Prostate gland (tissue), 2 donors: ENCODE data around the gene RIN2. TPM values are rescaled to one million over a fixed set of nuclear protein-coding genes. Genes with fewer than 3 reads are reported as not detected.

ENCODE experiments used
- DNase-seq: peaks from one replicate; pipeline ENCODE4 v3.0.0-alpha.2; 2019; ENCODE audit warnings: low spot score
- H3K27ac ChIP-seq, 2 donors: fragments of 200-600 bp; sonication (generic); 2 replicates each; pipeline ENCODE4 v1.5.1; 2017 to 2019
- H3K27me3 ChIP-seq: fragments of 200-600 bp; sonication (generic); replicated peaks from 2 replicates; pipeline ENCODE4 v1.5.1; 2019; ENCODE audit not compliant: insufficient read depth
- H3K36me3 ChIP-seq, 2 donors: fragments of 200-600 bp; sonication (generic); 1 replicate in 1 of 2; 2 replicates in 1 of 2; pipeline versions ENCODE4 v1.5.1 to v1.8.1; 2017 to 2019
- H3K4me1 ChIP-seq: fragments of 200-600 bp; sonication (generic); replicated peaks from 2 replicates; pipeline ENCODE4 v1.5.1; 2019
- H3K4me3 ChIP-seq, 2 donors: fragments of 200-600 bp; sonication (generic); 2 replicates each; pipeline ENCODE4 v1.5.1; 2017 to 2019
- H3K9me3 ChIP-seq: fragments of 200-600 bp; sonication (generic); 2 replicates; pipeline ENCODE4 v1.5.1; 2017
- POLR2A ChIP-seq: fragments of 450-650 bp; IDR thresholded peaks from one replicate; pipeline ENCODE4 v1.6.1; 2016; ENCODE audit warnings: antibody characterized with exemption, mild to moderate bottlenecking
- POLR2AphosphoS5 ChIP-seq: sonication (generic); formaldehyde crosslinking; IDR thresholded peaks from one replicate; pipeline ENCODE4 v1.6.1; 2017; ENCODE audit warnings: antibody characterized with exemption
- WGBS: methylation state at CpG from one replicate; pipeline ENCODE4 v1.1.5; 2018; 5-methylcytosine and 5-hydroxymethylcytosine counted together
- intact Hi-C: fragments of 100-400 bp; cut with DNase I; formaldehyde crosslinking; loops from one replicate; pipeline ENCODE4 v1.14.2; 2022
- total RNA-seq, 2 donors: library from RNA; depleted of rRNA; stranded (reverse); fragments of >200 nt; gene quantifications; one replicate each; pipeline ENCODE4 v1.1.0, GENCODE V29; 2016
- TF ChIP-seq, protein P1 (sequence below), 4 experiments: fragments of 200-600 bp in 2 of 4; fragments of 450-650 bp in 2 of 4; sonication (generic) in 2 of 4; IDR thresholded peaks; 1 replicate in 3 of 4; 2 replicates in 1 of 4; pipeline ENCODE4 v1.5.1; 2016 to 2019; ENCODE audit warnings: antibody characterized with exemption in 4 of 4, mild to moderate bottlenecking in 2 of 4, moderate library complexity in 2 of 4

RIN2 gene
- total RNA-seq, 2 donors from 2014 or later = 50.4 to 77.9 TPM

DNA sequence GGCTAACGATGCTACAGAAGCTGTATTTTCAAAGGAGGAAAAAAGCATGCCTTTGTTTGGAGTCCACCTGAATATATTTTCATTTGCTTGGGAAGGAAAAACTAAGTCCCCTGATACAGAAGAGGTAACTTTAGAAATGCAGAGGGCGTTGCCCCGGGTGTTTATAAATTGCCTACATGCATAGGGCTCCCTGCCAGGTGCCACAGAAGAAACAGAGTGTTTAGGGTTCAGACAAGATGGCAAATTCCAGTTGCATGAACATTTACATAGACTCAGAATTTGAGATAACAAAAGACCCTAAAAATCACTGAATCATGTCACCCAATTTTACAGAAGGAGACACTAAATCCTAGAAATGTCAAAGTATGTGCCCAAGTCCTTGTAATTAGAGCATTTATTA lies 19.9 kb downstream of the RIN2 start:
- Histone ChIP-seq H3K4me3 (no peak overlapping the region), H3K27ac (no peak overlapping the region), H3K36me3 (no peaks in the 10 kb centered on the region), H3K4me1 (peaks cover 7% of the 10 kb centered on the region), H3K27me3 (no peaks in the 10 kb centered on the region), H3K9me3 (no peaks in the 10 kb centered on the region)
- intact Hi-C loops = no loop called here
- 78% methylated on average over 3 of the region's 3 CpGs for WGBS
- TF ChIP-seq POLR2A = no peak
- TF ChIP-seq, protein P1, sequence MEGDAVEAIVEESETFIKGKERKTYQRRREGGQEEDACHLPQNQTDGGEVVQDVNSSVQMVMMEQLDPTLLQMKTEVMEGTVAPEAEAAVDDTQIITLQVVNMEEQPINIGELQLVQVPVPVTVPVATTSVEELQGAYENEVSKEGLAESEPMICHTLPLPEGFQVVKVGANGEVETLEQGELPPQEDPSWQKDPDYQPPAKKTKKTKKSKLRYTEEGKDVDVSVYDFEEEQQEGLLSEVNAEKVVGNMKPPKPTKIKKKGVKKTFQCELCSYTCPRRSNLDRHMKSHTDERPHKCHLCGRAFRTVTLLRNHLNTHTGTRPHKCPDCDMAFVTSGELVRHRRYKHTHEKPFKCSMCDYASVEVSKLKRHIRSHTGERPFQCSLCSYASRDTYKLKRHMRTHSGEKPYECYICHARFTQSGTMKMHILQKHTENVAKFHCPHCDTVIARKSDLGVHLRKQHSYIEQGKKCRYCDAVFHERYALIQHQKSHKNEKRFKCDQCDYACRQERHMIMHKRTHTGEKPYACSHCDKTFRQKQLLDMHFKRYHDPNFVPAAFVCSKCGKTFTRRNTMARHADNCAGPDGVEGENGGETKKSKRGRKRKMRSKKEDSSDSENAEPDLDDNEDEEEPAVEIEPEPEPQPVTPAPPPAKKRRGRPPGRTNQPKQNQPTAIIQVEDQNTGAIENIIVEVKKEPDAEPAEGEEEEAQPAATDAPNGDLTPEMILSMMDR (IDR thresholded peaks at IDR 0.05) = no peak
- no peak for TF ChIP-seq POLR2AphosphoS5
- DNase-seq = no peak

DNA sequence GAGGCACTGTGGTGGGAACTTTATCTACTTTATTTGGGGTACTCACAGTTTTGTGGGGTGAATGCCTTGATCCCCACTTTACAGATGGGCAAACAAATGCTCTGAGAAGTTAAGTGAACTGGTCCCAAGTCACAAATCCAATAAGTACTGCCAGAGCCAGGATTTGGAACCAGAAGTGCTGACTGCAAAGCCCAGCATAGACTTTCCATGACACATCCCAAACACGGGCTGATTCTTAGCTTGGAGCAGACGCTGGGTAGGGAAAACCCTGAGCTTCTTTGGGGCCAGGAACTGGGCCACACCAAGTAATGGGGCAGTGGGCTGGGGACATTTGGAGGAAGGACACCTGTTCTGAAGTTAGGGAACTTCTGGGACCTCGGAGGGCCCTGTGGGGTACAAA lies 20.3 kb downstream of the RIN2 start:
- no peaks in the 10 kb centered on the region for H3K9me3 ChIP-seq
- TF ChIP-seq POLR2A (no peak), POLR2AphosphoS5 (no peak)
- TF ChIP-seq, protein P1 (IDR thresholded peaks at IDR 0.05) = no peak
- intact Hi-C loops = no loop called here
- H3K27me3 ChIP-seq = no peaks in the 10 kb centered on the region
- no peaks in the 10 kb centered on the region for H3K36me3 ChIP-seq
- peaks cover 7% of the 10 kb centered on the region for H3K4me1 ChIP-seq
- H3K27ac ChIP-seq = no peak overlapping the region
- no peak overlapping the region for H3K4me3 ChIP-seq
- 89% methylated on average over 3 of the region's 3 CpGs for WGBS
- DNase-seq = no peak

DNA sequence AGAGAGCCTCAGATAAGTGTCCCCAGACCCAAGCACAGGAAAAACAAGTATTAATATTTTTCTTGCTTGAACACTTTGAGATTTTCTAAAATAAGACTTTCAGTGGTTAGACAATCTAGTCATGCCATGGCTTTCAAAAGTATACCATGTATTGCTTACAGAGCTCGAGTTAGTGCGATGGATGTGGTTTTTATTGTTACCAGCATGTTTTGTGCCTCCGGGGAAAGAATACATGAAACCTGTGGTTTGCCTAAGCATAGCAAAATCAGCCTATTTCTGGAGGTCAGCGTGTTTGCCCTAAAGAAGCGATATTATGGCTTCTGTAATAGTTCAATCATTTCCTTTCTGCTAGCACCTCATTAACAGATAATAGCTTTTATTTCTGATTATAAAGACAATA lies 21.6 kb downstream of the RIN2 start:
- H3K4me3 ChIP-seq = no peak overlapping the region
- no peak for DNase-seq
- 80% methylated on average over 5 of the region's 5 CpGs for WGBS
- no peaks in the 10 kb centered on the region for H3K36me3 ChIP-seq
- H3K27me3 ChIP-seq = no peaks in the 10 kb centered on the region
- peaks cover 7% of the 10 kb centered on the region for H3K4me1 ChIP-seq
- no peaks in the 10 kb centered on the region for H3K9me3 ChIP-seq
- intact Hi-C loops = loop anchor here (5.0 to 10.0 kb wide), 2 partner anchors 85 to 213 kb away; no protein-coding TSS in a partner anchor
- no peak overlapping the region for H3K27ac ChIP-seq
- TF ChIP-seq POLR2A (no peak), POLR2AphosphoS5 (no peak)
- TF ChIP-seq, protein P1 (IDR thresholded peaks at IDR 0.05) = no peak

DNA sequence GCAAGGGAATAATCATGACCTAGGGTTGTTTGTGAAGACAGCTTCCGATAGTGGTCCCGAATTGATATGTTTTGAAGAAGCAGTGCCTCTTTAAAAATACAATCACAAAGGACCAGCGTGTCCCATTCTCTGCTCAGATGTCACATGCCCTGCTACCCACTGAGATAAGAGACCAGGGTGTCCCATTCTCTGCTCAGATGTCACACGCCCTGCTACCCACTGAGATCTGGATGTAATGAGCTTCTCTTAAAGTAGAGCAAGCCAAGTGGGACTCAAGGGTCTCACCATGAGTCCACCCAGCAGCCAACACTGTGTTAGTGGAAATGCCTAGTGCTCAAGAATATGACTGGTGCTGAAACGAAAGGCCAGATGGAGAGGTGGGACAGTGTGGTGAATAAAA lies 22.2 kb downstream of the RIN2 start:
- no peak overlapping the region for H3K4me3 ChIP-seq
- H3K4me1 ChIP-seq = peaks cover 6% of the 10 kb centered on the region
- WGBS = 89% methylated on average over 5 of the region's 5 CpGs
- intact Hi-C loops = loop anchor here (5.0 to 10.0 kb wide), 2 partner anchors 85 to 212 kb away; no protein-coding TSS in a partner anchor
- H3K27ac ChIP-seq = no peak overlapping the region
- H3K27me3 ChIP-seq = no peaks in the 10 kb centered on the region
- H3K9me3 ChIP-seq = no peaks in the 10 kb centered on the region
- no peak for DNase-seq
- H3K36me3 ChIP-seq = no peaks in the 10 kb centered on the region
- TF ChIP-seq POLR2AphosphoS5 = no peak
- TF ChIP-seq POLR2A = no peak
- TF ChIP-seq, protein P1 (IDR thresholded peaks at IDR 0.05) = no peak

DNA sequence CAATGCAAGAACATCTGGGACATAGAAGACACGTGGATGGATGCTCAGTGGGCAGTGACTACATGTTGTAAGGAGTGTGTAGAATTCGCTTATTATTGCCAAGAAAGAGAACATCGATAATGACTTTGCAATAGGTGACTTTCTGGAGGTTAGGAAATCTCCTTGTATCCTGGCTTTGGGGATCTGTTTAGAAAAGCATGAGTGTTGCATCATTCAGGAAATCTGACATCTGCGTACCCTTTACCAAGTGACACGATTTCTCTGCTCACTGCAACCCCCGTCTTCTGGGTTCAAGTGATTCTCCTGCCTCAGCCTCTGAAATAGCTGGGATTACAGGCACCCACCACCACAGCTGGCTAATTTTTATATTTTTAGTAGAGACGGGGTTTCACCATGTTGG lies 23.2 kb downstream of the RIN2 start:
- no peak for DNase-seq
- Histone ChIP-seq H3K36me3 (no peaks in the 10 kb centered on the region), H3K4me3 (no peak overlapping the region), H3K27me3 (no peaks in the 10 kb centered on the region), H3K9me3 (no peaks in the 10 kb centered on the region), H3K4me1 (peaks cover 4% of the 10 kb centered on the region), H3K27ac (no peak overlapping the region)
- TF ChIP-seq POLR2AphosphoS5 (no peak), POLR2A (no peak)
- TF ChIP-seq, protein P1 (IDR thresholded peaks at IDR 0.05) = no peak
- intact Hi-C loops = loop anchor here (5.0 to 10.0 kb wide), 2 partner anchors 86 to 211 kb away; no protein-coding TSS in a partner anchor
- WGBS = 95% methylated on average over 7 of the region's 7 CpGs
